Activated naive CD4-positive, alpha-beta T cell treated with anti-CD3 and anti-CD28 coated beads, Interleukin-2, amount 50 U/mL, for 72 hours (primary cell): ENCODE data around the gene MGAT2. TPM values are rescaled to one million over a fixed set of nuclear protein-coding genes. Genes with fewer than 3 reads are reported as not detected.

Experiments used
- total RNA-seq, 2 donors: library from RNA; stranded (reverse); gene quantifications; one replicate each; pipeline ENCODE4 v1.2.3, GENCODE V29; 2022

MGAT2 gene
- total RNA-seq, 2 donors from 2014 or later = 30.6 to 37.2 TPM

Other genes with a start within 250 kb of the MGAT2 start
- gene RPS29, start 34.4 kb upstream of the MGAT2 start, total RNA-seq = 1,000 to 10,000 TPM; 2,240 to 2,407 TPM
- 10 to 100 TPM; 23.3 to 47.4 TPM for gene LRR1, start 21.9 kb upstream of the MGAT2 start, total RNA-seq
- gene RPL36AL, start 173 bp upstream of the MGAT2 start, total RNA-seq = 100 to 1,000 TPM; 206 to 219 TPM
- gene DNAAF2, start 14.4 kb downstream of the MGAT2 start, total RNA-seq = 1 to 10 TPM; 7.2 to 8.0 TPM
- gene POLE2, start 67.4 kb downstream of the MGAT2 start, total RNA-seq = 10 to 100 TPM; 46.1 to 47.6 TPM
- gene KLHDC1, start 72.3 kb downstream of the MGAT2 start, total RNA-seq = 1 to 10 TPM; 1.0 to 2.0 TPM
- 10 to 100 TPM; 19.1 to 20.6 TPM for gene KLHDC2, start 147.4 kb downstream of the MGAT2 start, total RNA-seq
- gene NEMF, start 232.0 kb downstream of the MGAT2 start, total RNA-seq = 10 to 100 TPM; 71.3 to 79.1 TPM